AG10803 (cell line): ENCODE data around the gene DMAC2L.

Source experiments
- DNase-seq: peaks from one replicate; pipeline ENCODE4 v3.0.0; 2010; ENCODE audit warnings: low read depth
- H3K4me3 ChIP-seq: 2 replicates; pipeline ENCODE4 v1.5.1; 2011; ENCODE audit warnings: mild to moderate bottlenecking, low read length, control low read depth
- TF ChIP-seq, protein P1 (sequence below): conservative IDR thresholded peaks from 2 replicates; pipeline ENCODE4 v1.5.1; 2011; ENCODE audit warnings: mild to moderate bottlenecking, low read length, control low read depth, inconsistent platforms

DMAC2L gene

GRCh38 chr14:50338587-50338986 lies 26.5 kb downstream of the DMAC2L start:
- no peak for DNase-seq
- H3K4me3 ChIP-seq = no peak overlapping the region
- TF ChIP-seq, protein P1, sequence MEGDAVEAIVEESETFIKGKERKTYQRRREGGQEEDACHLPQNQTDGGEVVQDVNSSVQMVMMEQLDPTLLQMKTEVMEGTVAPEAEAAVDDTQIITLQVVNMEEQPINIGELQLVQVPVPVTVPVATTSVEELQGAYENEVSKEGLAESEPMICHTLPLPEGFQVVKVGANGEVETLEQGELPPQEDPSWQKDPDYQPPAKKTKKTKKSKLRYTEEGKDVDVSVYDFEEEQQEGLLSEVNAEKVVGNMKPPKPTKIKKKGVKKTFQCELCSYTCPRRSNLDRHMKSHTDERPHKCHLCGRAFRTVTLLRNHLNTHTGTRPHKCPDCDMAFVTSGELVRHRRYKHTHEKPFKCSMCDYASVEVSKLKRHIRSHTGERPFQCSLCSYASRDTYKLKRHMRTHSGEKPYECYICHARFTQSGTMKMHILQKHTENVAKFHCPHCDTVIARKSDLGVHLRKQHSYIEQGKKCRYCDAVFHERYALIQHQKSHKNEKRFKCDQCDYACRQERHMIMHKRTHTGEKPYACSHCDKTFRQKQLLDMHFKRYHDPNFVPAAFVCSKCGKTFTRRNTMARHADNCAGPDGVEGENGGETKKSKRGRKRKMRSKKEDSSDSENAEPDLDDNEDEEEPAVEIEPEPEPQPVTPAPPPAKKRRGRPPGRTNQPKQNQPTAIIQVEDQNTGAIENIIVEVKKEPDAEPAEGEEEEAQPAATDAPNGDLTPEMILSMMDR = no peak

GRCh38 chr14:50339178-50339804 lies 27.2 kb downstream of the DMAC2L start:
- H3K4me3 ChIP-seq = no peak overlapping the region
- no peak for DNase-seq
- TF ChIP-seq, protein P1 = no peak

DNA sequence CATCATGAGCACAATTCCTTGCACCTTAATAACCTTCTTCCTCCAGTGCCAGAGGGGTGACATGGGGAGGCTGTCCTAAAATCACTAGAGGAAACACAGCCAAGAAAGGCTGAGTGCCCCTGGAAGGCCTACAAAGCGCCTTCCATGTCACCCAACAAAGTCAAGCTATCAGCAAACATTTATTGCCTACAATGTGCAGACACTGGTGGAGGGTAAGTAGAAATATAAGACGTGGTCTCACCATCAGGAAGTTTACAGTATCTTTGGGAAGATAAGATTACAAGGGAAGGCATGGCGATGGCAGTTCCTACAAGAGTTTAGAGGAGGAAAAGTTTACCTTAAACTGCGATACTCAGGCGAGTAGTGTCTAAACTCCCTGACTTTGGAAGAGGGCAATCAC lies 27.9 kb downstream of the DMAC2L start:
- TF ChIP-seq, protein P1 = no peak
- H3K4me3 ChIP-seq = no peak overlapping the region
- DNase-seq = no peak

- TF ChIP-seq, protein P1 = no peak
- no peak overlapping the region for H3K4me3 ChIP-seq
- no peak for DNase-seq
These were observed 28.8 kb downstream of the DMAC2L start for GRCh38 chr14:50340963-50341362.

DNA sequence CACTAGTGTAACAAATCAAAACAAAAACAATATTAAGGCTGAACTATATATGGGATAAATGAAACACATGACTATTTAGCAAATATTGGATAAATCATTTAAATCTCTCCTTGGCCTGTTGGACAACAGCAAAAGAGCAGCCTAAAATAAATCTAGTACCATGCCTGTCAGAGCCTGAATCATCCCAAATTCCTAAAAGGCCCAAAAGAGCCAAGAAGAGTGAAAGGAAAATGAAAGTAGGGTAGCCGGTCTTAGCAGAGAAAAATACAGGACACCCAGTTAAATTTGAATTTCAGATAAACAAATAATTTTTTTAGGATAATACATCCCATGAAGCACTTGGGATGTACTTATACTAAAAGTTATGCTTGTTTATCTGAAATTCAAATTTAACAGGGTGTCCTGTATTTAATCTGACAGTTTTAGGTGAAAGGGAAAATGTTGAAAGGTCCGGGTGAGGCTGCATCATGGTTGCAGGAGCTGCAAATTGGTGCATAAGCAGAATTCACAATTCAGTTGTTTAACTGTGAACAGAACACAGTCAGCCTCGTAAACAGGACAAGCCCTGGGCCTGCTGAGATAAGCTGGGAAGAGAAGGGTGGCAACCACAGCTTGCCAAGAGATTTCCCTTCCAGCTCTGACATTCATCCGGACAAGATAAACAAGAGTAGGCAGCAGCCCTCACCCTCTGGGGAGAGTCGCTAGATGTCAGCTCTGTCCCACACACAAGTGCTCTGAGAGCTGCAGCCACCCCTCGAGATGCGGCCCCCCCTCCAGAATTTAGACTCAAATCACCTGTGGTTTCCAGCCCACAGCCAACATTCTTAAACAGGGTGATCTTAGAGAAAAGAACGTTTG lies 30.3 kb downstream of the DMAC2L start:
- TF ChIP-seq, protein P1 = peak; percentile 64
- H3K4me3 ChIP-seq = peak overlapping the region; percentile 50
- DNase-seq = peak; percentile 94

DNA sequence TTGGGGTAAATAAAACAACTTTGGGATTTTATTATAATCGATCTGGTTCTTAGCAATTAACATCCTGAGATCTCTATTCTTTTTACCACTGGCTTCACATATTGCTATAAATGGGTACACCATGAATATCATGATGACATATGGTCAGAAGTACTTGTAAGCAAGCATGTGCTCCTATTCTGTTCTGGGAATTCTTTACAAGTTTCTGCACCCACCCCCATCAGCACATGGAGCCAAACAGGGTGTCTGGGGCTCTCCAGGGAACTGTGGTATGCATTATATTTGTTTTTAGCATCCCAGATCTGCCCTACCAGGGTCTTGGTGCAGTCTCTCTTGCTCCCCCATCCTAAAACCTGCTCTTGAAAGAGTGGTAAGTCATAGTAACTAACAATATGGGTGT lies 31.3 kb downstream of the DMAC2L start:
- no peak overlapping the region for H3K4me3 ChIP-seq
- peak; percentile 71 for DNase-seq
- TF ChIP-seq, protein P1 = no peak
